ENCODE results near the gene JAZF1.

The JAZF1 gene

DNA sequence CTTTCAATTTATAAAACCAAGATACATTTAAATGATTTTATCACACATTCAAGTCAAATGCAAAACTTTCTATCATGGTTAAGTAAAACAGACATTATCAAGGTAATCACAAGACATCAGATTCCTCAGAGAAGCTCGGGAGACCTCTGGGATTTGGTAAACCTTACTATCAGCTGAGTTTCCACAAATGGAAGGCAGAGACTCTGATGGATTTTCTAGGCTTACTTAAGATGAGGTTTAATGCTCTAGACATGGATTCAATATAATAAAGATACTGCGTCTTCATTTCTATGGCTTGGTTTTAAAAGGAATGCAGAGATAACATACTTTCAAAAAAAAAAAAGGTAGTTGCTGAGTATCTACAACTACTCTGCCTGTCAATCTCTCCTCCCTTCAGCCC, 171.7 kb downstream of the JAZF1 start:
- DNase-seq (ENCODE audit: low read depth): no peak

- no peak for DNase-seq (ENCODE audit: low read depth)
Measured at GRCh38 chr7:28008171-28008570, 172.4 kb downstream of the JAZF1 start.

DNA sequence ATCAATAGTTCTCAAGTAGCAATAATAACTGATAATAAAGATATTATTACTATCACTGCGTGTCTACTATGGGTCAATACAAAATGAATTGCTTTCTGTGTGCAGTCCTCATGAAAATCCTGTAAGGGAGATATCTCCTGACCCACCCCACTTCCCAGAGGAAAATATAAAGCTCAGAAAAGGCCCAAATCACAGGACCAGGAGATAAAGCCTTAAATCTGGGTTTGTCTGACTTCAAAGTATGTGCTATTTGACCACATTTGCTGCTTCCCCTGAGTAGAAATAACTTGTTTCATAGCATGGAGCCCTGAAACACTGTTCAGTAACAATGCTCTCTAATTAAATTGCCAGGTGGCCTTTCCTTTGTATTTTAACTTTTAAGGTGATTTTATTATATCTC, 174.1 kb downstream of the JAZF1 start:
- no peak for DNase-seq (ENCODE audit: low read depth)

- DNase-seq (ENCODE audit: low read depth): no peak
Measured at GRCh38 chr7:28005847-28006231, 174.8 kb downstream of the JAZF1 start.

DNA sequence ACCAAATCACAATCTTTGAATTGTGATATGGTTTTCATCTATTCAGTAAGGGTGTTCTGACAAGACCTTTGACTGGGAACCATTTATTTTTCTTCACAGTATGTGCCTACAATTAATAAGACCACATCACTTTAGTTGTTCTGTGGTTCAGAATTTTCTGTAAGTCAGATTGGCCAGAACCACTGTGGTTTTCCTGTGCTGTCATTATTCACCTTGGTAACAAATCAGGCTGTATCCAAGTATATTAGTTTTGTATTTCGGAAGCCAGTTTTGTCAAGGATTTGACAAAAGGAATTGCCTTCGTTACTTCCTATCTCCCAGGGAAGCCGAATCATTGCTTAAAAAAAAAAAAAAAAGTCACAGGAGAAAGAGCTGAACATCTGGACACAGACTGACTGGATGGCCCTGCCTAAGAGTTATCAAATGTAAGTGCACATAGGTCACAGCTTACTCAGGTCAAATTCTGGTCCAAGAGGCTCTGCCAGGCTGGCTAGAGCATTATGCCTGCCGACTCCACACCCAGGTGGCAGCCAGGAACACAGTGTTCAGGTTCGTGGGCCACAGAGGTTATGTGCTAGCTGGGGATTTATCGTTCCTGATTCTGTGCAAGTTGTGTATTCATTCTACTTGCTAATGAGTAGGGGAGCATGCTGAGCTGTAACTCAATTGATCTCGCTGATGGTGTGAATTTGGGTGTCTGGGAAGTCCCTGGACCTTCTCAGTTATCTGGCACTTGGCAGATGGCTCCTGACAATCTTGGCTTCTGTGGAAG, 175.3 kb downstream of the JAZF1 start:
- no peak for DNase-seq (ENCODE audit: low read depth)

- no peak for DNase-seq (ENCODE audit: low read depth)
Measured at GRCh38 chr7:28003408-28003807, 177.2 kb downstream of the JAZF1 start.

- DNase-seq (ENCODE audit: low read depth): no peak
Measured at GRCh38 chr7:28002638-28003037, 178.0 kb downstream of the JAZF1 start.

GRCh38 chr7:28001896-28002295, 178.7 kb downstream of the JAZF1 start:
- no peak for DNase-seq (ENCODE audit: low read depth)

DNA sequence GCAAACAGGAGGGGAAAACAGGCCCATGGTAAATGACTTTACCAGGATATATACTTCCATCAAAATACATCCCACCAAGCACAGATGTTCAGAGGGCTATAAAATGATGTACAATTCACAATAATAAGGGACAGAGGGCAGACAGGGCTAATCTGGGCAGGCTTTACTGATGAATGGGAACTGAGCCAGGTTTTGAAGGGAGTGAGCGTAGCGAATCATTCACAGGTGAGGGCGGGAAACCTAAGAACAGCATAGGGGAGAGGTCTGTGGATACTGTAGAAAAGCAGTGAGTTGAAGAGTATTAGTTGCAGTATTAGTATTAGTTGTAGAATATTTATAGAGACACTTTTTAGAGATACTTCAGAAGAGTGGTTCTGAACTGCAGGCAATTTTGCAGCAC, 180.8 kb downstream of the JAZF1 start:
- DNase-seq (ENCODE audit: low read depth): no peak

- no peak for DNase-seq (ENCODE audit: low read depth)
Measured at GRCh38 chr7:27998382-27998781, 182.2 kb downstream of the JAZF1 start.

- no peak for DNase-seq (ENCODE audit: low read depth)
Measured at GRCh38 chr7:27997188-27997707, 183.3 kb downstream of the JAZF1 start.

DNA sequence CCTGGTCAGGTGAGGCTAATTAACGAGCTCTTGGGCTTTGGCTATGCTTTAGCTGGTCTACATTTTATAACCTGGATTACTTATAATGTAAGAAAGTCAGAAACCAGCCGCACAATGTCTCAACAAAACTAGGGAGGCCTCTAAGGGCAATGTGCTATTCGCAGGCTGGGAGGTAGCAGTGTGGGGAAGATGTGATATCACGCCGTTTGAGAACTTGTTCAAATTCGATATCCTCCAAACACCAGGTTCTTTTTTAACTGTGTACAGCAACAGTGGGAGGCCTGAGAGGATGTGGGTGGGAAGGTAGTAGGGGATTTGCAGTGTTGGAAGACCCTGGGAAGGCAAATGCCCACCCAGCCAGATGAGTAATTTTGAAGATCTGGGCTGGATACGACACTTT, 184.5 kb downstream of the JAZF1 start:
- DNase-seq (ENCODE audit: low read depth): no peak

- no peak for DNase-seq (ENCODE audit: low read depth)
Measured at GRCh38 chr7:27995228-27995627, 185.4 kb downstream of the JAZF1 start.

GRCh38 chr7:27994639-27995038, 186.0 kb downstream of the JAZF1 start:
- DNase-seq (ENCODE audit: low read depth): no peak

GRCh38 chr7:27992755-27993493, 187.7 kb downstream of the JAZF1 start:
- DNase-seq (ENCODE audit: low read depth): no peak

DNA sequence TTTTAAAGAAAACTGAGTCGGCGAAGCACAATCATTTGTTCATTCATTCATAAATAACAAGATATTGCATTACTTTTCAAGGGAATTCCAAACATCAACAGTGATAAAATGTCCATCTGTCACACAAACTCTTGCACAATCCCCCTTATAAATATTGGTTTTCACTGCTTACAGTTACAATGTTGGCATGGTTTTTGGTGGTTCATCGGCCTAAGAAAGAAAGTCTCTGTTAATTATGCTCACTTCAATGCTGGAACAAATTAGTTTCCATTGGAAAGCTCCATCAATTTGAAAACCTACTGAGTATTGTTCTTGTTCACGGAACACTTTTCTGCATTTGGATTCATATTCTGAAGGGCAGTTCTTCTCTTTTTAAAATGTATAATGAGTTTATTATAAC, 188.5 kb downstream of the JAZF1 start:
- no peak for DNase-seq (ENCODE audit: low read depth)

DNA sequence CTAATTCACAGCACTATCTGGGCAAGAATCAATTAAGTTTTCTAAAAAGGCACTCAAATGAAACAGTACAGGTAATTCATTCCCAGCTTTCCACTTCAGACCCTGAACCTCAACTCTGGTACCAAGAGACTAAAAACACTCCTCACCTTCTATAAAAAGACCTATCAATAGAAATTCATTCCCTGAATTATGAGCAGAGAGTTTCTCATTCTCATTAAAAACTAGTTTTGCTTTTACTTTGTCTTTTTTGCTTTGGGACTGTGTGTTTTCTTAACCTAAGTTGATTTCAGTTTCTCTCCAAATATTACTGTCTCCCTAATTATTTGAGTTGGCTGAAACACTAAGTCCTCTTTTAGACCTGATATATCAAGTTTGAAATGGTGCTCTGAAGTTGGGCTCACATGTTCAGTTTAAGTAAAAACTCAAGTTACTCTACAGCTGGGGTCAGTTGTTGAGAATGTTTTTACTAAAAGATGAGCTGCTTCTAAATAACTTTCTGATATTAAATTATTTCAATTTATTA, 189.5 kb downstream of the JAZF1 start:
- DNase-seq (ENCODE audit: low read depth): no peak

- DNase-seq (ENCODE audit: low read depth): no peak
Measured at GRCh38 chr7:27976531-27976930, 204.1 kb downstream of the JAZF1 start.

DNA sequence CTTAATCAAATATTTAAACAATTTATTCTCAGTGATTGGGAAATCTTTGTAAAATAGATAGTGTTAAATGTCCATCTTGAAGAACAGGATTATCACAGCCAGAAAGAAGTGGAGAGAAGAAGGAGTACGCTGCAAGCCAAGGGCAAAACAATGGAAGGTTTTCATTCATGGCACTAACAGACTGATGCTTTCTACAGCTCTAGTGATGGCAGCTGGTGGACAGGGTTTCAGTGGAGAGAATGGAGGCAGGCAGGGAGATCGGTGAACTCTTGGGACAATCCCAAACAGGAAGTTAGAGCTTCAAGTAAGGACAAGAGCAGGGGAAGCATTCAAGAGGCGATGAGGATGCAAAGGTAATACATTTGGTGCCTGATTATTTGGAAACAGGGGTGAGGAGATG, 207.0 kb downstream of the JAZF1 start:
- DNase-seq (ENCODE audit: low read depth): no peak

GRCh38 chr7:27972276-27972675, 208.3 kb downstream of the JAZF1 start:
- no peak for DNase-seq (ENCODE audit: low read depth)

DNA sequence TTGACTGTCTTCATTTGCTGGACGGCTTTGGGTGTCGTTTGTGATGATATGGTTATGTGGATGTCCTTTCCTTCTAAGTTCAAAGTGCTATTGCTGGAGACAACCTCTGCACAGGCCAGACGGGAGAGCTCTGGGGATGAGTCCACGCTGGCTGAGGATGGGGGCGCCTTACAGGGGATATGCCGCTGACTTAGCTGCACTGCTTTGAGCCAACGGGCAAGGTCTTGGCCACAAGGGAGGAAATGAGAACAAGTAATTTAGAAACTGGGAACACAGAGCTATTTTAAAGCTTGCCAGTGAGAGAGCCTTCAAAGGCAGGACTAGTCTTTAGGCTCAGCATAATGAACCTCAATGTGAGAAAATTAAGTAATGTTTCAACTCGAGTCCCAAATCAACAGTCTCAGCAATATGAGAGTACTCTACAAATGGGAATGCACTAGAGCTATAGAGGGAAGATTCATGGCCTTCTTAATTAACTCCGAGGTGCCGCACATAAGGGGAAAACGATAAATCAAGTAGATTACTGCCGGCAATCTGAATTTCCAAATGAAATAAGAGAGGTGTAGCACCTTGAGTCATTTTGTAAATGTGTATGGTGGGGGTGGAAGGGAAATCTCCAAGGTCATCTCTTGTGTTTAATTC, 209.3 kb downstream of the JAZF1 start:
- DNase-seq (ENCODE audit: low read depth): no peak

- DNase-seq (ENCODE audit: low read depth): no peak
Measured at GRCh38 chr7:27970350-27970749, 210.2 kb downstream of the JAZF1 start.

DNA sequence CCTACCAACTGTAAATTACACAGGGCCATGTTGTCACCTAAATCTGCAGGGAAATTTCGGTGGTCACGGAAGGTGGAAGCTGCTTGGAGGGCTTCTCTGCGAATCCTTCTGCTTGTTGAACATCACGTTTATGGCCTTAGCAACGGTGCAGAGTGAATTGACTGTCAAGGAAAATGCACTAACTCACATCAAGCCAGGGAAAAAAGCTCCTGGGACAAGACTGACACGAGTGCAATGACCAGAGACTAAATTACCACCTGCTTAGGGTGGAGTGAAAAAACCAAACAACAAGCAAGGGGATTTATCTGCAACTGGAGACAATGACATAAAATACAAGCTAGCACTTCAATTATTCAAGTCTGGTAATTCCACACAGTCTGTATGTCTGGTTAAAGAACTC, 211.2 kb downstream of the JAZF1 start:
- no peak for DNase-seq (ENCODE audit: low read depth)

All from stimulated activated CD4-positive, alpha-beta T cell treated with anti-CD3 and anti-CD28 coated beads, Interleukin-2, amount 100 ng/mL, for 4 hours (primary cell).